ENCODE data around the gene TRPM7.

GRCh38 chr15:50594311-50594710, 92.3 kb downstream of the TRPM7 start:
- TF ChIP-seq ZBTB7A (IDR thresholded peaks at IDR 0.05; ENCODE audit: low read depth) (no peak), MAX (IDR thresholded peaks at IDR 0.05) (no peak), NFIC (IDR thresholded peaks at IDR 0.05) (no peak), CREB1 (IDR thresholded peaks at IDR 0.05; ENCODE audit: low read depth) (no peak), TEAD4 (IDR thresholded peaks at IDR 0.05) (no peak), CEBPB (IDR thresholded peaks at IDR 0.05) (no peak)
